AG04450 (cell line): ENCODE measurements around the gene TCTA. TPM values are rescaled to one million over a fixed set of nuclear protein-coding genes. Genes with fewer than 3 reads are reported as not detected.

ENCODE experiments used
- CTCF ChIA-PET: fragments of 300-600, 350-600 bp; formaldehyde crosslinking; extraction: SDS; loops from one replicate; lab custom pipeline; 2022; ENCODE audit warnings: antibody characterized with exemption, inconsistent platforms; lab: Charles Lee
- POLR2A ChIA-PET: fragments of 350-600 bp; formaldehyde crosslinking; extraction: SDS; loops from one replicate; lab custom pipeline; 2021; ENCODE audit warnings: antibody characterized with exemption, inconsistent platforms; lab: Yijun Ruan, JAX
- DNase-seq: peaks from one replicate; pipeline ENCODE4 v3.0.0-alpha.2; 2011; ENCODE audit warnings: low read depth, low spot score
- H3K27ac ChIP-seq: one replicate; pipeline ENCODE4 v1.5.1; 2012; ENCODE audit warnings: low read depth, low read length, control low read depth
- H3K27me3 ChIP-seq: one replicate; pipeline ENCODE4 v1.6.0; 2012; ENCODE audit warnings: low read length; ENCODE audit not compliant: control insufficient read depth, insufficient read depth
- H3K4me3 ChIP-seq: 2 replicates; pipeline ENCODE4 v1.5.1; 2011; ENCODE audit warnings: mild to moderate bottlenecking, low read depth, low read length, control low read depth
- H3K9me3 ChIP-seq: 2 replicates; pipeline ENCODE4 v1.5.1; 2012; ENCODE audit warnings: low read length; ENCODE audit not compliant: control insufficient read depth, insufficient read depth
- CTCF ChIP-seq: IDR thresholded peaks from 2 replicates; pipeline ENCODE4 v1.5.1; 2011; ENCODE audit warnings: low read depth, low read length, control low read depth, inconsistent platforms
- polyA plus RNA-seq: library from polyadenylated mRNA; depleted of rRNA; stranded (reverse); fragments of >200 nt; gene quantifications from 2 replicates; pipeline ENCODE4 v1.2.3, GENCODE V29; 2011

The TCTA gene
- polyA plus RNA-seq, 1 experiment: 30.4 TPM

DNA sequence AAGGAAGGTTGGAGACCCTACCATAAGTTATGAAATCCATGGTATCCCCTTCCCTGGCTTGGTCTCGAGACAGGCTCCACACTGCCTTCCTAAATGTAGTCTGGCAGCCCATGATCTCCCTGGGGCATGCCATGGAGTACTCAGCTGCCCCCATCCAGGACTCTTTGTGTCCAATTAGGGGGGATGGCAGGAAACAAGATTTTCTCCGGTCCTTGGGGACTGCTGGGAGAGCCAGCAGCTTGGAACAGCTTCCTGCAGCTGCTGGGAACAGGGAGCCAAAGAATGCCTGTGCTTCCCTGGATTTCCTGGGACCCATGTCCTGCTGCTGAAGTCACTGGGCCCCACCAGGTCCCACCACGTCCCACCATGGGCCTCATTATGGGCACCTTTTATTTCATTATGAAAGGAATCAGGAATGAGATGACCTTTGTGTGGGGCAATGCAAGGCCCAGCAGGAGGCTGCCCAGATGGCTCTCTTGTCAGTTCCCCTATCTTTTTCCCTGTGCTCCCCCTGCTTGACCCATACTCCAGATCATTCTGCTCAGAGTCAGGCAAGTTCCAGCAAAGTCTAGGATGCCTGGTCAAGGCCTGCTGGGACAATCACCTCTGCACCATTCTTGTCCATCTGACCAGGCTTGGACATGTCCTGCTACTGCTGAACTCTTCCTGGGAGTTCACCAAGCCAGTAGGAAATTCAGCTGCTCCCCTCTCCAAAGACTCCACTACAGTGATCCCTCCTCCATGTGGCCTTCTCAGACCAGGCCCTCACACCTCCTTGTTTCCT lies 42.9 kb downstream of the TCTA start:
- Histone ChIP-seq H3K27ac (no peak overlapping the region), H3K4me3 (no peak overlapping the region), H3K27me3 (no peaks in the 10 kb centered on the region), H3K9me3 (no peaks in the 10 kb centered on the region)
- TF ChIP-seq CTCF: no peak
- POLR2A ChIA-PET: no interaction called here
- CTCF ChIA-PET: interaction anchor here (0.5 to 1.6 kb wide), 4 partner anchors 104 to 250 kb away, joined by 3 to 4 read pairs (median 3); partner anchors contain the start of gene USP4
- no peak for DNase-seq

GRCh38 chr3:49456466-49456865 lies 44.2 kb downstream of the TCTA start:
- no peaks in the 10 kb centered on the region for H3K9me3 ChIP-seq
- CTCF ChIA-PET: interaction anchor here (0.7 kb wide), 1 partner anchor 162 kb away, joined by 6 read pairs; no protein-coding TSS in a partner anchor
- POLR2A ChIA-PET: interaction anchor here (0.5 to 1.1 kb wide), 3 partner anchors 13 to 439 kb away, joined by 4 to 8 read pairs (median 5); partner anchors contain the start of genes DAG1 and DALRD3
- no peak for TF ChIP-seq CTCF
- no peak overlapping the region for H3K4me3 ChIP-seq
- no peak overlapping the region for H3K27ac ChIP-seq
- DNase-seq: no peak
- H3K27me3 ChIP-seq: no peaks in the 10 kb centered on the region

DNA sequence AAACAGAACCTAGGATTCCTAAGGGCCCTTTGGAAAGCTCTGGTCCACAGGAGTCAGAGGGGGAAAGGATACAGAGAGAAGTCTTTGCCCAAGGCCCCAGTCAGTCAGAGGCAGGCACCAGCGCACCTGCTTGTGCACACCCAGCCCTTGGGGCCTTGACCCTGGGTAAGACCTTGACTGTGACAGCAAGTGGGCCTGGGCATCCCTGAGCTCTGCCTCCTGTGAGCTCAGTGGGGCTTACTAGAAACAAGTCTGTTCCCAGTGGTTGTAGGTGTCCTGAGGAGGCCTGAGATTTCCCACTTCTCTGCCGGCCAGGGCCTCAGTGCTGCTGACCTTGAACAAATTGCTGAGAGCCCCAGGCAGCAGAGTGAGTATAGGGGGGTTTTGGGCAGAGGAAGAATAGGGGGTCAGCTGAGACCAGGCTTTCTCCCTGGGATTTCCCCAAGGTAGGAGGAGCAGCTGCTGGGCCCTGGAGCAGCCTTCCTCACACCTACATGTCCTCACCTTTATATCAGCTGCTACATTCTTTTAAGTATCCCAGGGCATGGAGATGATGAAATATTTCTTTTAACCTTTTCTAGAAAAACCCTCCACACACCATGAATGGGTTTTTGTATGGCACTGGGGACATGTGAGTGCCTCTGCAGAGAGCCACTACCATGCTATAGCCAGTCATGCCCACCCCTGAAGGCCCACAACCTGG lies 48.1 kb downstream of the TCTA start:
- Histone ChIP-seq H3K4me3 (no peak overlapping the region), H3K27me3 (no peaks in the 10 kb centered on the region), H3K9me3 (no peaks in the 10 kb centered on the region), H3K27ac (no peak overlapping the region)
- DNase-seq: no peak
- ChIA-PET CTCF (interaction anchor here (3.7 kb wide), 1 partner anchor 11 kb away, joined by 14 read pairs; no protein-coding TSS in a partner anchor), POLR2A (no interaction called here)
- TF ChIP-seq CTCF: no peak

GRCh38 chr3:49460956-49461355 lies 48.7 kb downstream of the TCTA start:
- CTCF ChIA-PET: interaction anchor here (3.7 kb wide), 1 partner anchor 11 kb away, joined by 14 read pairs; no protein-coding TSS in a partner anchor
- POLR2A ChIA-PET: no interaction called here
- Histone ChIP-seq H3K27ac (no peak overlapping the region), H3K27me3 (no peaks in the 10 kb centered on the region), H3K4me3 (no peak overlapping the region), H3K9me3 (no peaks in the 10 kb centered on the region)
- no peak for DNase-seq
- TF ChIP-seq CTCF: no peak
